SK-N-MC (cell line): ENCODE data around the gene CFDP1.

Source experiments
- EZH2 ChIP-seq: fragments of 200-600 bp; sonication (generic); IDR thresholded peaks from one replicate; pipeline ENCODE4 v1.6.1; 2017; ENCODE audit warnings: antibody characterized with exemption
- FOXP2 ChIP-seq: optimal IDR thresholded peaks from 2 replicates; pipeline ENCODE3; 2011; ENCODE audit warnings: mild to moderate bottlenecking, moderate library complexity; ENCODE audit not compliant: insufficient read depth; ENCODE audit errors: extremely low read length, control extremely low read depth
- POLR2AphosphoS5 ChIP-seq: IDR thresholded peaks from 2 replicates; pipeline ENCODE4 v1.6.1; 2012; ENCODE audit warnings: mild to moderate bottlenecking, low read depth, low read length, borderline replicate concordance

DNA sequence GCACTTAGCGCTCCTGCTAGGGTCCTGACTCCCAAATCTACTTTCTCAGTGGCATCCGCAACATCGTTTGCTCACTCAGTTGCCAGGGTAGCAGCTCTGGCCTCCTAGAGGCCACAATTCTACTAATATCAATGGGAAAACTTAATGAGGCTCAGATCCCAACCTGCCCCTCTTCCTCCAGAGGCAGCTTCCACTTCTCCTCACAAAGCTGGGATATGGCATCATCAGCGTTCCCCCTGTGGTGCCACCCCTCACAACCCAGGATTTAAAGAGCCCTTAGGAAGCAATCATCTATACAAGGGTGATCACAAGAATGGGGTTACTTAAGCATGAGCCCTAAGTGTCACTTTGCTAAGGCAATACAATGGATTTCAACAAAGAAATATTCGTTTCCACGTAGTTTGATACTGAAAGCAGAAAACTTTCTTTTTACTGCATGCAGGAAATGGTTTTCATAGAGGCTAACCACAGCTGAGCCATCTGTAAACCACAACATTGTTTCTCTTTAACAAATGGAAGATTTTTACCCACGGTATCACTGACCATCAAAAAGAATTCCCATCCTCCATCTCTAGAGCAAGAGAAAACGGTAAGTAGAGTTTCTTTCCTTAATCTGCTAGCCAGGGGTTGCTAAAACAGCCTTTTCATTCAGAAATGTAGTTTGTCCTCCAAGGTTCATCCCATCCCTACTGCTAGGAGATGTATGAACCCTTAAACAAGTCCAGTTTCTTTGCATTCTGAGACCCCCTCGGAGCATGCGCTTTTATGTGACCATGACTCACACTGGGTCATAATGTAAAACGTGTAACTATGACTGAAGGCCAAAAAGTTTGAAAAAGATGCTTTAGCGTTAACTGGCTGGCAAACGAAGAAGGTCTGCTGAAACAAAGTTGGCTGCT is 113.5 kb downstream of the CFDP1 start:
- no peak for TF ChIP-seq POLR2AphosphoS5
- TF ChIP-seq EZH2, result no peak
- no peak for TF ChIP-seq FOXP2
